Liver (tissue), 9 donors: ENCODE measurements around the gene PDE10A. TPM values are rescaled to one million over a fixed set of nuclear protein-coding genes. Genes with fewer than 3 reads are reported as not detected.

Experiments
- DNase-seq: peaks from one replicate; pipeline ENCODE4 v3.0.0-alpha.2; 2017; ENCODE audit warnings: low spot score
- H3K27ac ChIP-seq, 2 donors: one replicate each; pipeline ENCODE4 v1.7.0; 2013; ENCODE audit warnings: inconsistent platforms in 2 of 2, low read length in 2 of 2, control low read depth in 1 of 2, low read depth in 1 of 2, mild to moderate bottlenecking in 1 of 2
- H3K27me3 ChIP-seq, 4 donors: one replicate each; pipeline versions ENCODE4 v1.6.1 to v1.7.0; 2013; ENCODE audit warnings: low read length in 3 of 4, inconsistent platforms in 1 of 4, mild to moderate bottlenecking in 1 of 4, moderate library complexity in 1 of 4; ENCODE audit not compliant: control insufficient read depth in 4 of 4, insufficient read depth in 4 of 4
- H3K36me3 ChIP-seq, 4 donors: one replicate each; pipeline versions ENCODE4 v1.6.1 to v1.7.0; 2013; ENCODE audit warnings: low read length in 3 of 4, mild to moderate bottlenecking in 3 of 4, low read depth in 1 of 4, moderate library complexity in 1 of 4; ENCODE audit not compliant: control insufficient read depth in 4 of 4, insufficient read depth in 3 of 4
- H3K4me1 ChIP-seq, 4 donors: one replicate each; pipeline versions ENCODE4 v1.6.1 to v1.7.0; 2013; ENCODE audit warnings: low read length in 3 of 4, mild to moderate bottlenecking in 3 of 4, moderate library complexity in 1 of 4; ENCODE audit not compliant: control insufficient read depth in 4 of 4, insufficient read depth in 4 of 4
- H3K4me3 ChIP-seq, 3 donors: one replicate each; pipeline versions ENCODE4 v1.6.1 to v1.7.0; 2013; ENCODE audit warnings: low read length in 3 of 3, control low read depth in 1 of 3, low read depth in 1 of 3, mild to moderate bottlenecking in 1 of 3
- H3K9ac ChIP-seq, 2 donors: one replicate each; pipeline ENCODE4 v1.7.0; 2013; ENCODE audit warnings: low read length in 2 of 2, mild to moderate bottlenecking in 2 of 2, moderate library complexity in 2 of 2, control low read depth in 1 of 2, low read depth in 1 of 2
- H3K9me3 ChIP-seq, 4 donors: one replicate each; pipeline versions ENCODE4 v1.6.1 to v1.7.0; 2013; ENCODE audit warnings: low read length in 3 of 4; ENCODE audit not compliant: control insufficient read depth in 4 of 4
- ATF3 ChIP-seq: IDR thresholded peaks from 2 replicates; pipeline ENCODE4 v1.6.1; 2016; ENCODE audit warnings: antibody characterized with exemption
- CTCF ChIP-seq: fragments of 150-350 bp; IDR thresholded peaks from 2 replicates; pipeline ENCODE4 v1.5.1; 2017; ENCODE audit warnings: improper control_type of control experiment, low read depth, low read length; ENCODE audit not compliant: missing input control
- EGR1 ChIP-seq, 2 donors: IDR thresholded peaks; 2 replicates each; pipeline ENCODE4 v1.6.1; 2016 to 2018; ENCODE audit warnings: antibody characterized with exemption in 2 of 2, low read depth in 2 of 2
- FOXA1 ChIP-seq: IDR thresholded peaks from 2 replicates; pipeline ENCODE4 v1.6.1; 2016; ENCODE audit warnings: antibody characterized with exemption
- FOXA2 ChIP-seq: IDR thresholded peaks from 2 replicates; pipeline ENCODE4 v1.6.1; 2016; ENCODE audit warnings: antibody characterized with exemption
- GABPA ChIP-seq, 2 donors: IDR thresholded peaks in 1 of 2; conservative IDR thresholded peaks in 1 of 2; 2 replicates each; pipeline ENCODE4 v1.6.1; 2016; ENCODE audit warnings: antibody characterized with exemption in 2 of 2, mild to moderate bottlenecking in 1 of 2, moderate library complexity in 1 of 2
- HNF4A ChIP-seq, 2 donors: conservative IDR thresholded peaks; 2 replicates each; pipeline ENCODE4 v1.6.1; 2016; ENCODE audit warnings: antibody characterized with exemption in 2 of 2, mild to moderate bottlenecking in 2 of 2
- HNF4G ChIP-seq: IDR thresholded peaks from 2 replicates; pipeline ENCODE4 v1.6.1; 2016; ENCODE audit warnings: antibody characterized with exemption
- JUND ChIP-seq, 2 donors: IDR thresholded peaks; 2 replicates each; pipeline ENCODE4 v1.6.1; 2016; ENCODE audit warnings: antibody characterized with exemption in 2 of 2
- NR2F2 ChIP-seq: IDR thresholded peaks from 2 replicates; pipeline ENCODE4 v1.6.1; 2016; ENCODE audit warnings: antibody characterized with exemption
- RAD21 ChIP-seq, 2 donors: IDR thresholded peaks; 2 replicates each; pipeline ENCODE4 v1.6.1; 2016; ENCODE audit warnings: antibody characterized with exemption in 2 of 2, mild to moderate bottlenecking in 2 of 2
- REST ChIP-seq: IDR thresholded peaks from 2 replicates; pipeline ENCODE4 v1.6.1; 2016; ENCODE audit warnings: antibody characterized with exemption, mild to moderate bottlenecking
- RXRA ChIP-seq, 2 donors: IDR thresholded peaks; 2 replicates each; pipeline ENCODE4 v1.6.1; 2017 to 2018; ENCODE audit warnings: antibody characterized with exemption in 2 of 2, mild to moderate bottlenecking in 1 of 2
- SP1 ChIP-seq: IDR thresholded peaks from 2 replicates; pipeline ENCODE4 v1.6.1; 2018; ENCODE audit warnings: antibody characterized with exemption, mild to moderate bottlenecking
- TAF1 ChIP-seq: conservative IDR thresholded peaks from 2 replicates; pipeline ENCODE4 v1.6.1; 2016; ENCODE audit warnings: antibody characterized with exemption, mild to moderate bottlenecking
- YY1 ChIP-seq: IDR thresholded peaks from 2 replicates; pipeline ENCODE4 v1.6.1; 2016; ENCODE audit warnings: antibody characterized with exemption, mild to moderate bottlenecking
- WGBS: extraction: QIAGEN DNeasy Blood & Tissue Kit; methylation state at CpG from one replicate; pipeline ENCODE4 v1.1.7; 2013; 5-methylcytosine and 5-hydroxymethylcytosine counted together
- polyA plus RNA-seq, 2 donors: library from polyadenylated mRNA; stranded (reverse) in 1 of 2; unstranded in 1 of 2; fragments of 200-250 nt in 1 of 2; fragments of >200 nt in 1 of 2; fragmentation: Nextera tagmentation in 1 of 2; extraction: Ambion mirVana in 1 of 2; gene quantifications; one replicate each; pipeline versions ENCODE4 v1.2.1 to v1.2.3, GENCODE V29; 2013 to 2015
- total RNA-seq, 2 donors: library from RNA; depleted of rRNA; stranded (reverse); fragments of >200 nt; gene quantifications; one replicate each; pipeline ENCODE4 v1.2.3, GENCODE V29; 2014
- TF ChIP-seq, protein P1 (sequence below): IDR thresholded peaks from 2 replicates; pipeline ENCODE4 v1.6.1; 2016; ENCODE audit warnings: antibody characterized with exemption
- TF ChIP-seq, protein P2 (sequence below): IDR thresholded peaks from 2 replicates; pipeline ENCODE4 v1.6.1; 2016; ENCODE audit warnings: antibody characterized with exemption
- donor health status: healthy.
- donor health status: healthy.
- donor health status: healthy.
- donor health status: healthy.
- donor health status: healthy.

PDE10A gene
- total and polyA plus RNA-seq, 4 donors: 0.20 to 1.7 (median 0.47) TPM

- Histone ChIP-seq H3K4me1 (no peaks in the 10 kb centered on the region), H3K4me3 (no peak overlapping the region), H3K9me3 (no peaks in the 10 kb centered on the region), H3K27ac (no peak overlapping the region), H3K27me3 (no peaks in the 10 kb centered on the region), H3K36me3 (no peaks in the 10 kb centered on the region), H3K9ac (no peak overlapping the region)
- no peak for TF ChIP-seq FOXA2
- no peak for TF ChIP-seq FOXA1
- TF ChIP-seq JUND (IDR thresholded peaks at IDR 0.05): no peak
- TF ChIP-seq NR2F2: no peak
- no peak for TF ChIP-seq HNF4G
- no peak for TF ChIP-seq HNF4A (conservative IDR thresholded peaks at IDR 0.05)
- TF ChIP-seq, protein P1, sequence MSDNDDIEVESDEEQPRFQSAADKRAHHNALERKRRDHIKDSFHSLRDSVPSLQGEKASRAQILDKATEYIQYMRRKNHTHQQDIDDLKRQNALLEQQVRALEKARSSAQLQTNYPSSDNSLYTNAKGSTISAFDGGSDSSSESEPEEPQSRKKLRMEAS: no peak
- no peak for TF ChIP-seq RAD21 (IDR thresholded peaks at IDR 0.05)
- no peak for TF ChIP-seq EGR1 (IDR thresholded peaks at IDR 0.05; ENCODE audit: low read depth in 2 of 2)
- TF ChIP-seq YY1: no peak
- TF ChIP-seq RXRA (IDR thresholded peaks at IDR 0.05): no peak
- TF ChIP-seq CTCF: no peak
- TF ChIP-seq REST: no peak
- no peak for TF ChIP-seq TAF1
- TF ChIP-seq SP1: no peak
- no peak for TF ChIP-seq GABPA (IDR thresholded peaks at IDR 0.05 in 1 of 2, conservative IDR thresholded peaks at IDR 0.05 in 1 of 2)
- TF ChIP-seq ATF3: no peak
- TF ChIP-seq, protein P2, sequence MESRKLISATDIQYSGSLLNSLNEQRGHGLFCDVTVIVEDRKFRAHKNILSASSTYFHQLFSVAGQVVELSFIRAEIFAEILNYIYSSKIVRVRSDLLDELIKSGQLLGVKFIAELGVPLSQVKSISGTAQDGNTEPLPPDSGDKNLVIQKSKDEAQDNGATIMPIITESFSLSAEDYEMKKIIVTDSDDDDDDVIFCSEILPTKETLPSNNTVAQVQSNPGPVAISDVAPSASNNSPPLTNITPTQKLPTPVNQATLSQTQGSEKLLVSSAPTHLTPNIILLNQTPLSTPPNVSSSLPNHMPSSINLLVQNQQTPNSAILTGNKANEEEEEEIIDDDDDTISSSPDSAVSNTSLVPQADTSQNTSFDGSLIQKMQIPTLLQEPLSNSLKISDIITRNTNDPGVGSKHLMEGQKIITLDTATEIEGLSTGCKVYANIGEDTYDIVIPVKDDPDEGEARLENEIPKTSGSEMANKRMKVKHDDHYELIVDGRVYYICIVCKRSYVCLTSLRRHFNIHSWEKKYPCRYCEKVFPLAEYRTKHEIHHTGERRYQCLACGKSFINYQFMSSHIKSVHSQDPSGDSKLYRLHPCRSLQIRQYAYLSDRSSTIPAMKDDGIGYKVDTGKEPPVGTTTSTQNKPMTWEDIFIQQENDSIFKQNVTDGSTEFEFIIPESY: no peak
- DNase-seq: no peak
- 58% methylated on average over 22 of the region's 22 CpGs for WGBS
Observed at GRCh38 chr6:165486183-165487137, 176.6 kb downstream of the PDE10A start.
